Measurements from ENCODE around the gene DNAI2.

- TF ChIP-seq POLR2A (IDR thresholded peaks at IDR 0.05; ENCODE audit: low read depth, low read length): no peak
- no peak for TF ChIP-seq POLR2AphosphoS5 (IDR thresholded peaks at IDR 0.05; ENCODE audit: low read depth, low read length)
- no peak for TF ChIP-seq TAF1 (IDR thresholded peaks at IDR 0.05; ENCODE audit: low read depth, low read length)
- TF ChIP-seq POU2F2 (IDR thresholded peaks at IDR 0.05; ENCODE audit: low read depth, low read length): no peak
Measured at GRCh38 chr17:74253036-74253435, 21.0 kb upstream of the DNAI2 start.
